ENCODE results near the gene SMC3.

The SMC3 gene

GRCh38 chr10:110546077-110546476 is 21.4 kb upstream of the SMC3 start:
- no peak for DNase-seq

- no peak for DNase-seq
Observed at GRCh38 chr10:110546499-110547110, 20.9 kb upstream of the SMC3 start.

GRCh38 chr10:110547139-110547761 is 20.2 kb upstream of the SMC3 start:
- DNase-seq, result no peak

- DNase-seq, result no peak
Observed at GRCh38 chr10:110548002-110548401, 19.5 kb upstream of the SMC3 start.

GRCh38 chr10:110549211-110549610 is 18.3 kb upstream of the SMC3 start:
- no peak for DNase-seq

- no peak for DNase-seq
Observed at GRCh38 chr10:110553905-110554304, 13.6 kb upstream of the SMC3 start.

- no peak for DNase-seq
Observed at GRCh38 chr10:110556296-110556695, 11.2 kb upstream of the SMC3 start.

GRCh38 chr10:110556969-110557601 is 10.4 kb upstream of the SMC3 start:
- DNase-seq, result no peak

GRCh38 chr10:110558041-110558440 is 9.5 kb upstream of the SMC3 start:
- no peak for DNase-seq

- DNase-seq, result no peak
Observed at GRCh38 chr10:110560012-110560411, 7.5 kb upstream of the SMC3 start.

GRCh38 chr10:110561292-110561691 is 6.2 kb upstream of the SMC3 start:
- DNase-seq, result no peak

- DNase-seq, result no peak
Observed at GRCh38 chr10:110562348-110562747, 5.1 kb upstream of the SMC3 start.

GRCh38 chr10:110563132-110563531 is 4.4 kb upstream of the SMC3 start:
- no peak for DNase-seq

- DNase-seq, result no peak
Observed at GRCh38 chr10:110566472-110567200, 859 bp upstream of the SMC3 start.

- no peak for DNase-seq
Observed at GRCh38 chr10:110568055-110568735, 700 bp downstream of the SMC3 start.

- DNase-seq, result no peak
Observed at GRCh38 chr10:110569122-110569521, 1.6 kb downstream of the SMC3 start.

- DNase-seq, result no peak
Observed at GRCh38 chr10:110569736-110570135, 2.2 kb downstream of the SMC3 start.

GRCh38 chr10:110571093-110571743 is 3.7 kb downstream of the SMC3 start:
- DNase-seq, result no peak

- no peak for DNase-seq
Observed at GRCh38 chr10:110572862-110573261, 5.4 kb downstream of the SMC3 start.

GRCh38 chr10:110574420-110574819 is 6.9 kb downstream of the SMC3 start:
- DNase-seq, result no peak

GRCh38 chr10:110576220-110576619 is 8.7 kb downstream of the SMC3 start:
- DNase-seq, result no peak

GRCh38 chr10:110577056-110577455 is 9.6 kb downstream of the SMC3 start:
- no peak for DNase-seq

GRCh38 chr10:110584006-110584405 is 16.5 kb downstream of the SMC3 start:
- no peak for DNase-seq

All from 8988T (cell line).